ENCODE results near the gene PARP6. TPM values are rescaled to one million over a fixed set of nuclear protein-coding genes. Genes with fewer than 3 reads are reported as not detected.
A peak's percentile ranks its signal among the peaks of the same experiment; 100 is the strongest.

The PARP6 gene
- total and polyA plus RNA-seq, 7 experiments from 2014 or later, result 19.7 to 129 (median 124) TPM

GRCh38 chr15:72313881-72314280, 41.5 kb upstream of the PARP6 start:
- peaks cover 0 to 16% (median 0%) of the 10 kb centered on the region in 5 donors for H3K27me3 Mint-ChIP-seq
- intact Hi-C loops (cut with micrococcal nuclease), result loop anchor here (2.0 to 10.0 kb wide), 4 partner anchors 159 to 471 kb away; partner anchors contain the start of genes ADPGK (in 1 of the 2) and ARIH1 (in 1 of the 2)
- no peak overlapping the region for H3K4me3 ChIP-seq (ENCODE audit: low read length)
- H3K36me3 Mint-ChIP-seq, result peaks cover 0 to 6% (median 0%) of the 10 kb centered on the region in 5 donors
- no peaks in the 10 kb centered on the region for H3K4me1 ChIP-seq (ENCODE audit: control insufficient read depth in 2 of 2, insufficient read depth in 2 of 2, low read length in 2 of 2)
- no peaks in the 10 kb centered on the region for H3K36me3 ChIP-seq (ENCODE audit: control insufficient read depth in 2 of 3, insufficient read depth in 3 of 3, low read length in 3 of 3)
- H3K27ac Mint-ChIP-seq, result no peak overlapping the region
- ChIA-PET POLR2A (no interaction called here), CTCF (interaction anchor here (0.8 to 2.7 kb wide), 5 partner anchors 10 to 357 kb away, joined by 3 to 15 read pairs (median 8); no protein-coding TSS in a partner anchor)
- H3K27me3 ChIP-seq (ENCODE audit: control insufficient read depth in 2 of 2, insufficient read depth in 2 of 2, low read length in 2 of 2), result no peaks in the 10 kb centered on the region
- H3K9me3 ChIP-seq (ENCODE audit: control insufficient read depth in 2 of 3, low read length in 3 of 3), result no peaks in the 10 kb centered on the region
- peaks cover 4 to 8% (median 5%) of the 10 kb centered on the region in 7 donors for H3K4me1 Mint-ChIP-seq
- ATAC-seq (no peak), DNase-seq (no peak)
- no peak overlapping the region for H3K27ac ChIP-seq (ENCODE audit: low read depth, low read length)
- no peak overlapping the region for H3K4me3 Mint-ChIP-seq
- peaks cover 0 to 4% (median 0%) of the 10 kb centered on the region in 11 donors for H3K9me3 Mint-ChIP-seq

- Histone ChIP-seq H3K4me1 (ENCODE audit: control insufficient read depth in 2 of 2, insufficient read depth in 2 of 2, low read length in 2 of 2) (no peaks in the 10 kb centered on the region), H3K36me3 (ENCODE audit: control insufficient read depth in 2 of 3, insufficient read depth in 3 of 3, low read length in 3 of 3) (no peaks in the 10 kb centered on the region), H3K4me3 (ENCODE audit: low read length) (no peak overlapping the region), H3K9me3 (ENCODE audit: control insufficient read depth in 2 of 3, low read length in 3 of 3) (no peaks in the 10 kb centered on the region), H3K27me3 (ENCODE audit: control insufficient read depth in 2 of 2, insufficient read depth in 2 of 2, low read length in 2 of 2) (no peaks in the 10 kb centered on the region), H3K27ac (ENCODE audit: low read depth, low read length) (no peak overlapping the region)
- no peak for ATAC-seq
- H3K4me3 Mint-ChIP-seq, result no peak overlapping the region
- H3K4me1 Mint-ChIP-seq, result peaks cover under 1 to 4% (median under 1%) of the 10 kb centered on the region in 7 donors
- no peak for DNase-seq
- H3K27me3 Mint-ChIP-seq, result peaks cover 0 to 12% (median 0%) of the 10 kb centered on the region in 5 donors
- H3K9me3 Mint-ChIP-seq, result no peaks in the 10 kb centered on the region
- CTCF ChIA-PET, result interaction anchor here (0.6 to 2.7 kb wide), 8 partner anchors 9 to 357 kb away, joined by 3 to 15 read pairs (median 4); no protein-coding TSS in a partner anchor
- intact Hi-C loops (cut with micrococcal nuclease), result loop anchor here (2.0 to 10.0 kb wide), 4 partner anchors 159 to 471 kb away; partner anchors contain the start of genes ADPGK (in 1 of the 2) and ARIH1 (in 1 of the 2)
- POLR2A ChIA-PET, result no interaction called here
- H3K27ac Mint-ChIP-seq, result no peak overlapping the region
- H3K36me3 Mint-ChIP-seq, result peaks cover 0 to 6% (median 0%) of the 10 kb centered on the region in 5 donors
These were observed 41.1 kb upstream of the PARP6 start for GRCh38 chr15:72313448-72313840.

DNA sequence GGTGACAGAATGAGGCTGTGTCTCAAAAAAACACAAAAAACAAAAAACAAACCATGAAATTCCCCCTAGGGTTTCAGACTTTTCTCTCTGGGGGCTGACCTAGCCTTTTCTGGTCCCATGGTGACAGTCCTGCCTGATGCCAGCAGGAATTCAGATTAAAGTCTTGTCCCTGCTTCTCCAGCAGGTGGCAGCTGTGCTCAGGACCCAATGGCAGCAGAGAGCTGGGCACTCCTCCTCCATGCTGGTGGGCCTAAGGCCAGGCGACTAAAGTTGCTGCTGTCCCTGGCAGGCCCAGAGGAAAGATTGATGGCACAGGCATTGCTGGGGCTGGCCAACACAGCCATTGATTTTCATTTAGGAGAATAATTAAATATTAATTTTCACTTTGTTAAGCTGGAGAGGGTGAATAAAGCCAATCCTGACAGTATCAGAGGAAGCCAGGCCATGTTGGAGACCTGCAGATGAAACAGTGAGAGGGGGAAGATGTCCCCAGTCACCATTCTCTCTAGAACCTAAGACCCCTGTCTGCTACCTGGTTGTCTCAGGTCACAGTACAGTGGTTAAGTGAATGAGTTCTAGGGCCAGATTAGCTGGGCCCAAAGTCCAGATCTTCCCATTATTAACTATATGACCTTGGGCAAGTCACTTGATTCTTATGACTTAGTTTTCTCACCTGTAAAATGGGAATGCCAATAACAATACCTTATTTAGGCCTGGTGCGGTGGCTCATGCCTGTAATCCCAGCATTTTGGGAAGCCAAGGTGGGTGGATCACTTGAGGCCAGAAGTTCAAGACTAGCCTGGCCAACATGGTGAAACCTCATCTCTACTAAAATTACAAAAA, 40.5 kb upstream of the PARP6 start:
- Histone ChIP-seq H3K36me3 (ENCODE audit: control insufficient read depth in 2 of 3, insufficient read depth in 3 of 3, low read length in 3 of 3) (no peaks in the 10 kb centered on the region), H3K27me3 (ENCODE audit: control insufficient read depth in 2 of 2, insufficient read depth in 2 of 2, low read length in 2 of 2) (no peaks in the 10 kb centered on the region), H3K27ac (ENCODE audit: low read depth, low read length) (no peak overlapping the region), H3K9me3 (ENCODE audit: control insufficient read depth in 2 of 3, low read length in 3 of 3) (no peaks in the 10 kb centered on the region), H3K4me1 (ENCODE audit: control insufficient read depth in 2 of 2, insufficient read depth in 2 of 2, low read length in 2 of 2) (no peaks in the 10 kb centered on the region), H3K4me3 (ENCODE audit: low read length) (no peak overlapping the region)
- ChIA-PET POLR2A (no interaction called here), CTCF (interaction anchor here (0.6 to 2.7 kb wide), 8 partner anchors 9 to 224 kb away, joined by 3 to 15 read pairs (median 4); no protein-coding TSS in a partner anchor)
- Mint-ChIP-seq H3K36me3 (peaks cover 0 to 6% (median 0%) of the 10 kb centered on the region in 5 donors), H3K9me3 (no peaks in the 10 kb centered on the region), H3K27ac (no peak overlapping the region), H3K27me3 (peaks cover 0 to 7% (median 0%) of the 10 kb centered on the region in 5 donors), H3K4me1 (peaks cover 0 to 2% (median 0%) of the 10 kb centered on the region in 7 donors), H3K4me3 (no peak overlapping the region)
- ATAC-seq (peak; percentile 93), DNase-seq (peak; percentile 22 to 54 (median 43))
- intact Hi-C loops (cut with micrococcal nuclease), result loop anchor here (1.0 to 10.0 kb wide), 5 partner anchors 160 to 472 kb away; partner anchors contain the start of genes ADPGK (in 1 of the 2) and ARIH1 (in 1 of the 2)

DNA sequence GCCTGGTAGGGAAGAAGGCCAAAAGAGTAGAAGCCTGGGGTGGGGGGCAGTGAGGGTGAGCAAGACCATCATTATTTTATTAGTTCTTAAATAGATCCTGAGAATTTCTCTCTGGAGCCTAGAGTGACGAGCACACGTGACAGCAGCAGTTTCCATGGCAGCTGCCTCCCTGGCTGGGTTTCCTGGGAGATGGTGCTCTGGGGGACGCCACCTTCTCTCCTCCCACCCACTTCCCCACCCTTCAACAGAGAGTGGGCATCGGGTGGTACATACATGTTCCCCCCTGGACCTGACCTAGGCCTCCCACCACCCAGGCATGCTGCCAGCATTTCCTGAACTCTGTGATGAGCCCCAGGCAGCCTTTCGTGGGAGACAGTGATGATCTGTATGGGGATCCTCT, 34.7 kb upstream of the PARP6 start:
- Histone ChIP-seq H3K9me3 (ENCODE audit: control insufficient read depth in 2 of 3, low read length in 3 of 3) (no peaks in the 10 kb centered on the region), H3K4me1 (ENCODE audit: control insufficient read depth in 2 of 2, insufficient read depth in 2 of 2, low read length in 2 of 2) (peaks cover 0 to 3% of the 10 kb centered on the region in 2 donors), H3K4me3 (ENCODE audit: low read length) (no peak overlapping the region), H3K27ac (ENCODE audit: low read depth, low read length) (no peak overlapping the region), H3K27me3 (ENCODE audit: control insufficient read depth in 2 of 2, insufficient read depth in 2 of 2, low read length in 2 of 2) (no peaks in the 10 kb centered on the region), H3K36me3 (ENCODE audit: control insufficient read depth in 2 of 3, insufficient read depth in 3 of 3, low read length in 3 of 3) (no peaks in the 10 kb centered on the region)
- H3K27me3 Mint-ChIP-seq, result no peaks in the 10 kb centered on the region
- CTCF ChIA-PET, result no interaction called here
- peaks cover 0 to 13% (median 0%) of the 10 kb centered on the region in 5 donors for H3K36me3 Mint-ChIP-seq
- POLR2A ChIA-PET, result no interaction called here
- H3K4me1 Mint-ChIP-seq, result peaks cover 0 to 12% (median 5%) of the 10 kb centered on the region in 7 donors
- intact Hi-C loops (cut with micrococcal nuclease), result no loop called here
- no peak overlapping the region for H3K4me3 Mint-ChIP-seq
- DNase-seq (no peak), ATAC-seq (no peak)
- peak overlapping the region in 4 of 9 donors; percentile 14 to 45 (median 36) for H3K27ac Mint-ChIP-seq
- peaks cover 0 to 1% (median 0%) of the 10 kb centered on the region in 11 donors for H3K9me3 Mint-ChIP-seq

GRCh38 chr15:72306211-72306785, 33.9 kb upstream of the PARP6 start:
- no peak overlapping the region for H3K4me3 ChIP-seq (ENCODE audit: low read length)
- no peak overlapping the region for H3K4me3 Mint-ChIP-seq
- H3K4me1 ChIP-seq (ENCODE audit: control insufficient read depth in 2 of 2, insufficient read depth in 2 of 2, low read length in 2 of 2), result peaks cover 0 to 3% of the 10 kb centered on the region in 2 donors
- peaks cover 0 to 12% (median 5%) of the 10 kb centered on the region in 7 donors for H3K4me1 Mint-ChIP-seq
- no peaks in the 10 kb centered on the region for H3K27me3 ChIP-seq (ENCODE audit: control insufficient read depth in 2 of 2, insufficient read depth in 2 of 2, low read length in 2 of 2)
- no peaks in the 10 kb centered on the region for H3K9me3 ChIP-seq (ENCODE audit: control insufficient read depth in 2 of 3, low read length in 3 of 3)
- no peaks in the 10 kb centered on the region for H3K27me3 Mint-ChIP-seq
- intact Hi-C loops (cut with micrococcal nuclease), result loop anchor here in 1 of 2 donors (1.0 kb wide), 1 partner anchor 34 kb away; the partner anchor contains the start of gene PARP6
- peak overlapping the region in 5 of 9 donors; percentile 28 to 47 (median 45) for H3K27ac Mint-ChIP-seq
- ATAC-seq (peak; percentile 79), DNase-seq (peak in 7 of 9 donors; percentile 31 to 71 (median 64))
- H3K9me3 Mint-ChIP-seq, result peaks cover 0 to 1% (median 0%) of the 10 kb centered on the region in 11 donors
- CTCF ChIA-PET, result no interaction called here
- H3K27ac ChIP-seq (ENCODE audit: low read depth, low read length), result no peak overlapping the region
- POLR2A ChIA-PET, result interaction anchor here (0.5 kb wide), 1 partner anchor 19 kb away, joined by 3 read pairs; no protein-coding TSS in a partner anchor
- H3K36me3 Mint-ChIP-seq, result peaks cover 0 to 13% (median 0%) of the 10 kb centered on the region in 5 donors
- H3K36me3 ChIP-seq (ENCODE audit: control insufficient read depth in 2 of 3, insufficient read depth in 3 of 3, low read length in 3 of 3), result no peaks in the 10 kb centered on the region

- intact Hi-C loops (cut with micrococcal nuclease), result no loop called here
- Mint-ChIP-seq H3K4me1 (peaks cover 0 to 12% (median 5%) of the 10 kb centered on the region in 7 donors), H3K27ac (peak overlapping the region in 1 of 9 donors; percentile 38), H3K27me3 (no peaks in the 10 kb centered on the region), H3K4me3 (no peak overlapping the region), H3K36me3 (peaks cover 0 to 13% (median 0%) of the 10 kb centered on the region in 5 donors), H3K9me3 (peaks cover 0 to 1% (median 0%) of the 10 kb centered on the region in 11 donors)
- no peak for ATAC-seq
- peaks cover 0 to 3% of the 10 kb centered on the region in 2 donors for H3K4me1 ChIP-seq (ENCODE audit: control insufficient read depth in 2 of 2, insufficient read depth in 2 of 2, low read length in 2 of 2)
- no peaks in the 10 kb centered on the region for H3K9me3 ChIP-seq (ENCODE audit: control insufficient read depth in 2 of 3, low read length in 3 of 3)
- H3K27ac ChIP-seq (ENCODE audit: low read depth, low read length), result no peak overlapping the region
- no peaks in the 10 kb centered on the region for H3K27me3 ChIP-seq (ENCODE audit: control insufficient read depth in 2 of 2, insufficient read depth in 2 of 2, low read length in 2 of 2)
- no peak for DNase-seq
- H3K4me3 ChIP-seq (ENCODE audit: low read length), result no peak overlapping the region
- ChIA-PET POLR2A (no interaction called here), CTCF (interaction anchor here (0.9 kb wide), 1 partner anchor 8 kb away, joined by 4 read pairs; no protein-coding TSS in a partner anchor)
- no peaks in the 10 kb centered on the region for H3K36me3 ChIP-seq (ENCODE audit: control insufficient read depth in 2 of 3, insufficient read depth in 3 of 3, low read length in 3 of 3)
These were observed 32.2 kb upstream of the PARP6 start for GRCh38 chr15:72304596-72304995.

Measured in naive thymus-derived CD4-positive, alpha-beta T cell (primary cell).